HG03103 (cell line): ENCODE results near the gene MLLT11.
"Not testable (repeated sequence)": the region's sequence is repeated elsewhere in the genome, so short reads cannot be mapped to it uniquely, and the experiment has no call there.

Experiments used
- ATAC-seq: cut with Tn5 transposase; IDR thresholded peaks from one replicate; pipeline ENCODE4 v1.9.1; 2021; ENCODE audit warnings: low read depth; ENCODE audit not compliant: unreplicated experiment

MLLT11 gene

GRCh38 chr1:151055581-151055980, 4.6 kb upstream of the MLLT11 start:
- ATAC-seq, result no peak

- no peak for ATAC-seq
Observed at GRCh38 chr1:151056149-151056548, 4.0 kb upstream of the MLLT11 start.

DNA sequence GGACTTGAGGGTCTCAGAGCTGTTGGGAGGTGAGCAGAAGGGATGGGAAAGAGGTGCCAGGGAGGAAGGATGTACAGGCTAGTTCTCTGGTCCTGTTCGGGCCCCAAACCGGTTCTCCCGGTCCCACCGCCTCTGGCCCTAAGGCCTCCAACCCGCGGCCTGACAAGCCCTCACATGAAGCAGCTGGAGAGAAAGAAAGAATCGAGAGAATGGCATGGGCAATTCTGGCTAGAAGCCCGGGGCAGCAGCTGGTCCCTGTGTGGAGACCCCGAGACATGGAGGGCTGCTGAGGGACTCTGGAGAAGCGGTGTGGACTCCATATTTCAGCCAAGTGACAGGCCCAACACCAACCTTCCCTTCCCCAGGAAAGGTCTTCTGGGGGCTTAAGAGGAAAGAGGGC, 1.5 kb upstream of the MLLT11 start:
- no peak for ATAC-seq

- ATAC-seq, result peak; percentile 66
Observed at GRCh38 chr1:151059109-151060006, 839 bp upstream of the MLLT11 start, which contains the start of gene CDC42SE1. TSS of gene CDC42SE1 (minus strand) at chr1:151059622. CDS start at chr1:151055730, 3,892 bp downstream.

GRCh38 chr1:151060657-151061421, 642 bp downstream of the MLLT11 start:
- ATAC-seq, result no peak

DNA sequence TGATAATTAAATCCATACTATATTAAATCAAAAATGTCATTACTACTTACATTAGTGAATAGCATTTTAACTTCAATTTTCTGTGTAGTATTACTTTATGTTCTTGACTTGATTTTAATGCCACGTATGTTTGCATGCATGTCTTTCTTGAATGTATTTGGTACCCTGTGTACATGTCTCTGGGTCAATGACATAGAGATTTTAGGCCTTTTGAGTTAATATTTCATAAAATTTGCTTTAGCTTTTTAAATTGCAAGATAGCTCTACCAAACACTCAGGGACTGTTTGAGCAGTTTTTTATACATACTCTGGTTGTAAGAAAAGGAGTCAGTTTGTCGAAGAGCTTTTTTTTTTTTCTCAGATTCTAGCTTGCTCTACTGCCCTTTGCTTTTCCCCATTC, 1.5 kb downstream of the MLLT11 start:
- ATAC-seq, result no peak

DNA sequence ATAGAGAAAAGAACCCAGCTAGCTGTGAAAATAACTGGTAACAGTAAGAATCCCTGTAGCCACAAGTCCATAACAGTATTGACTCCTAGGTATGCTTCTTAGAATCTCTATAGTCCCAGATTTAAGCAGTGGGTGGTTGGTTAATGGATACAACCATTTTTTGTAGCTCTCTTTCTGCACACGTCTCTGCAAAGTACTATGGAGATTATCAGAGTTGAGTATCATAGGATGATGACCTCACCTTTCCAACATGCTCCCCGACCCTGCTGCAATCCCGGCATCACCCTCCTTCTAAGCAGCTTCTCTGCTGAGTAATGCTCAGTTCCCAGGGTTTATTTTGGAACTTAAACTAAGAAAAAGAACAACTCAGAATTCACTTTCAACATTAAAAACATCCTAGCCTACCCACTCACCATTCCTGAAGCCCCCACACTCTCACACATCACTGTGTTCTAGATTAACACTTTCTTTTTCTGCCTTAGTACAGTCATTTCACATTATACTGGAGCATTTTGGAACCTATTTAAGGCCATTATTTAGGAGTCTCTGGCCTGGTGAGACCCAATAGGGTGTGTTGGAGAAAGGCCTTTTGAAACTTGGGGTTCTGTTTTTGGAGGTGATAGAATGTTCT, 2.7 kb downstream of the MLLT11 start:
- no peak for ATAC-seq

GRCh38 chr1:151065089-151065645, 5.0 kb downstream of the MLLT11 start:
- no peak for ATAC-seq

GRCh38 chr1:151067185-151067584, 7.0 kb downstream of the MLLT11 start:
- no peak for ATAC-seq

DNA sequence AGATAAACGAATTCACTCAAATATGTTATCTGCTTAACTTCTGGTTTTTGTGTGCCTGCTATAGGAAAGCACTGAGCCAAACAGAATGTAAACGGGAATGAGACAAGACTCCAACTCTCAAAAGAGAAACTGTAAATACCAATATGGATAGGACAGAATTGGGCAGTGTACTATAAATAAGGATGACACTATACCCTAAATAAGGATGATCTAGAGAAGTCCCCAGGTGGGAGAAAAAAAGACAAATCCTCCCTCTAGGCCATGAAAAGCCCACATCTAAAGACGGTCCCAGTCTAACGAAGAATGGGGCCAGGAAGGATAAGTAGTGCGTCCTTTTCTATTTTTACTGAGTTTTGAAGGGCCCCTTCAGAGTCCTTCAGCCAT, 8.9 kb downstream of the MLLT11 start:
- no peak for ATAC-seq

DNA sequence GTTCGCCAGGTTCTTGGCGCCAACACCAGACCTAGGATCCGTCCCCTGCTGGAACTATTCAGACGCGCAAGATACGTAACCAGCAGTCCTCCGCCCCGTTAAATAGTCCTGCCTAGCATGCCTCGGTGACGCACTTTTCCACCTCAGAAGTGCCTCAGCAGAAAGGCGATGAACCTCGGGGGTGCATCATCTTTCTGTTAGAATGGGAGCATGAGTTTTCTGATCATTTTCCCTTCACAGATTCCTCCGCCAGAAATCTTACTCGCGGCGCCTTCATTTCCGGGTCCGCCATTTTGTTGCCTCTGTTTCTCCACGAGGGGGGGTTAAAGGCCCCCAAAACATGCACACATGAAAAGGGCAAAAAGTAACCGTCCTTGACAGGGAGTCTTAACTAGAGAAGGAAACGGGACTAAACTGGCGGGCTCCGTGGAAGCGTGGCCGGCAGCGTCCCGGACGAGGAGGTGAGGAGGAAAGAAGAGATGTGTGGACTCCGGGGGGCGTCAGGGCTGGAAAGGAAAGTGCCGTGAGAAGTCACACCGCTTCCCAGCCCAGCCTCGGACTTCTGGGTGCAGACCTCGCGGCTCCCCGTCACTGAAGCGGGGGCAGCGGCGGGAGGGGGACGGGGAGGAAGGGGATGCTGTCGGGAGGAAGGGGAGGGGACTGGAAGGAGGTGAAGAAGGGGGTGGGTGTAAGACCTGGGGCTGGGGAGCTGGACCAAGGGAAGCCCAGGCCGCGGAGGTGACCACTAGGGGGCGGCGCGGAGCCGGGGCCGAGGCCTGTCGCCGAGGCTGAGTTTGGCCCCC, 10.5 kb downstream of the MLLT11 start, which contains the start of gene GABPB2:
Gene GABPB2, plus strand, starts transcription at position 288 of the 803 bp plus-strand sequence. CDS start 17,429 bp downstream, outside the sequence.
- peak; percentile 67 for ATAC-seq

DNA sequence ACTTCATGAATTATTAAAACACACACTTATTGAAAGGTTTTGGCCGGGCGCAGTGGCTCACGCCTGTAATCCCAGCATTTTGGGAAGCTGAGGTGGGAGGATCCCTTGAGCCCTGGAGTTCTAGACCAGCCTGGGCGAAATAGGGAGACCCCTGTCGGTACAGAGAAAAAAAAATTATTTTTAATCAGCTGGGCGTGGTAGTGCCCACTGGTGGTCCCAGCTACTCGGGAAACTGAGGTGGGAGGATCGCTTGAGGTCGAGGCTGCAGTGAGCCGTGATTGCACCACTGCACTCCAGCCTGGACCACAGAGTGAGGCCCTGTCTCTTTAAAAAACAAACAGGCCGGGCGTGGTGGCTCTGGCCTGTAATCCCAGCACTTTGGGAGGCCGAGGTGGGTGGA, 12.0 kb downstream of the MLLT11 start:
- ATAC-seq, result no peak

DNA sequence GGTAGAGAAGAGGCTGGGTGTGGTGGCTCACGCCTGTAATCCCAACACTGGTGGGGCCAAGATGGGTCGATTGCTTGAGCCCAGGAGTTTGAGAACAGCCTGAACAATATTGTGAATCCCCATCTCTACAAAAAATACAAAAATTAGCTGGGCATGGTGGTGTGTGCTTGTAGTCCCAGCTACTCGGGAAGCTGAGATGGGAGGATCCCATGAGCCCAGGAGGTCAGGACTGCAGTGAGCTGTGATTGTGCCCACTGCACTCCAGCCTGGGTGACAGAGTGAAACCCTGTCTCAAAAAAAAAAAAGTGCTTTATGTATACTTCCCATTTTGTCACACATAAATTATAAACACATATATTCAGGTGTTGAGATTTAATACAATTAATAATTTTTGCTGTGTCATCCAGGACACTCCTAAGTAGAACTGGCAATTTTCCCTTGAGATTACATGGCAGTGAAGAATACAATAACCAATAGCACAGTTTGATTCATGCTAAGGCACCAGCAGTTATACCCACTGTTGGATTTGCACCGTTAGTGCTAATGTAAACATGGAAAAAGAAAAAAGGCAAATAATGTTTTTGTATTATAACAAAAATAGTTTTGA, 25.9 kb downstream of the MLLT11 start:
- ATAC-seq, result no peak

GRCh38 chr1:151097426-151097825, 37.2 kb downstream of the MLLT11 start:
- not testable (repeated sequence) for ATAC-seq

DNA sequence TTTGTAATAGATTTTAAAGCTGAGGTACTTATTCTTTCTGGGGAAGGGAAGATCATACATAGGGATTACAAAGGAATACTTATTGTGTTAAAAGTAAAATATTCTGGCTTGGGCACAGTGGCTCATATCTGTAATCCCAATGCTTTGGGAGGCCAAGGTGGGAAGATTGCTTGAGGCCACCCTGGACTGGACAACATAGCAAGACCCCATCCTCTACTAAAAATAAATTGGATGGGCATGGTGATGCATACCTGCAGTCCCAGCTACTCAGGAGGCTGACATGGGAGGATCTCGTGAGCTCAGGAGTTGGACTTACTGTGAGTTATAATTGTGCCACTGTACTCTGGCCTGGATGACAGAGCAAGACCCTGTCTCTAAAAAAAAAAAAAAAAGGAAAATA, 37.9 kb downstream of the MLLT11 start:
- ATAC-seq, result no peak

DNA sequence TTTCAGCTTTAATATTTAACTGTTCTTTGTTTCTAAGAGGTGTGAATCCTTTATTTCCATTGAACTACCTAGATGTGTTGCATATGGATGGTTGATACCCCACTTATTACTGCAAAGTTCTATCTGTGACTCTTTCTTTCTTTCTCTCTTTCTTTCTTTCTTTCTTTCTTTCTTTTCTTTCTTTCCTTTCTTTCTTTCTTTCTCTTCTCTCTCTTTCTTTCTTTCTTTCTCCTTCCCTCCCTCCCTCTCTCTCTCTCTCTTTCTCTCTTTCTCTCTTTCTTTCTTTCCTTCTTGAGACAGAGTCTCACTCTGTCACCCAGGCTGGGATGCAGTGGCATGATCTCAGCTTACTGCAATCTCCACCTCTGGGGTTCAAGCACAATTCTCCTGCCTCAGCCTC, 44.4 kb downstream of the MLLT11 start:
- no peak for ATAC-seq

DNA sequence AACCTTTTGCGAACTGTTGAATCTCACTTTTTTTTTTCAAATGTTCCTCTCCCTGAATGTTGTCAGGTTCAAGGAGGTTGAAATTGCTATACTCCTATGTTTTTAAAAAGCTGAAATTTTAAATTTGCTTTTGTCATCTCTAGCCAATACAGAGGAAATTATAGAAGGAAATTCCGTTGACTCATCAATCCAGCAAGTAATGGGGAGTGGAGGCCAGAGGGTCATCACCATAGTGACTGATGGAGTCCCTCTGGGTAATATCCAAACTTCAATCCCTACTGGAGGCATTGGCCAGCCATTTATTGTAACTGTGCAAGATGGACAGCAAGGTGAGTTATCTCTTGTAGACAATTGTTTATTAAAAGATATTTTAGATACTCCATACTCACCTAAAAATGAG, 46.7 kb downstream of the MLLT11 start:
- ATAC-seq, result no peak

DNA sequence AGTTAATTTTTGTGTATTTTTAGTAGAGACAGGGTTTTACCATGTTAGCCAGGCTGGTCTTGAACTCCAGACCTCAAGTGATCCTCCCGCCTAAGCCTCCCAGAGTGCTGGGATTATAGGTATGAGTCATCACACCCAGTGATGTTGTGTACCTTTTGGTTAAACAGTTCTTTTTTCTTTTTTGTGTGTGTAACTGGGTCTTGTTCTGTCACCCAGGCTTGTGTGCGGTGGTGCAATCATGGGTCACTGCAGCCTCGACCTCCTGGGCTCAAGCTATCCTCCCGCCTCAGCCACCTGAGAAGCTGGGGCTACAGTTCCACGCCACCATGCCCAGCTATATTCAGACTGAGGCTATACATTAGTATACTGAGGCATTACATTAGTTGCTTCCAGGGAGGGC, 48.1 kb downstream of the MLLT11 start:
- ATAC-seq, result no peak

DNA sequence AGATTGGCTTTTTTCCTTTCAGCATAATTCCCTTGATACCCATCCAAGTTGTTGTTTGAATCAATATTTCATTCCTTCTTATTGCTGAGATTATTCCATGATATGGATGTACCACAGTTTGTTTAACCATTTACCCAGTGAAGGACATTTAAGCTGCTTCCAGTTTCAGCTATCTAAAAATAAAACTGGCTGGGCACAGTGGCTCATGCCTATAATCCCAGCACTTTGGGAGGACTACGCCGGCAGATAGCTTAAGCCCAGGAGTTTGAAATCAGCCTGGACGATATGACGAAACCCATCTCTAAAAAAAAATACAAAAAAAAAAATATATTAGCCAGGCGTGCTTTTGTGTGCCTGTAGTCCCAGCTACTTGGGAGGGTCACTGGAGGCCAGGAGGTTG, 53.7 kb downstream of the MLLT11 start:
- ATAC-seq, result no peak
